ENCODE measurements around the gene CFH. TPM values are rescaled to one million over a fixed set of nuclear protein-coding genes. Genes with fewer than 3 reads are reported as not detected.

CFH gene
- total RNA-seq, 1 donor from 2014 or later, result not detected

GRCh38 chr1:196654271-196654670, 2.4 kb downstream of the CFH start:
- peaks cover 3% of the 10 kb centered on the region for H3K4me1 Mint-ChIP-seq (ENCODE audit: low read depth)
- H3K4me3 Mint-ChIP-seq (ENCODE audit: low read depth), result no peak overlapping the region
- H3K36me3 Mint-ChIP-seq (ENCODE audit: insufficient read depth), result no peaks in the 10 kb centered on the region
- H3K9me3 Mint-ChIP-seq (ENCODE audit: low read depth), result no peaks in the 10 kb centered on the region
- no peak overlapping the region for H3K27ac Mint-ChIP-seq
- no peak for TF ChIP-seq CTCF (IDR thresholded peaks at IDR 0.05; ENCODE audit: unreplicated experiment)
- no peak for DNase-seq (ENCODE audit: low spot score, unreplicated experiment)
- no peaks in the 10 kb centered on the region for H3K27me3 Mint-ChIP-seq

GRCh38 chr1:196655071-196655470, 3.2 kb downstream of the CFH start:
- TF ChIP-seq CTCF (IDR thresholded peaks at IDR 0.05; ENCODE audit: unreplicated experiment), result no peak
- Mint-ChIP-seq H3K4me1 (ENCODE audit: low read depth) (peaks cover 3% of the 10 kb centered on the region), H3K27ac (no peak overlapping the region), H3K4me3 (ENCODE audit: low read depth) (no peak overlapping the region), H3K9me3 (ENCODE audit: low read depth) (no peaks in the 10 kb centered on the region), H3K36me3 (ENCODE audit: insufficient read depth) (no peaks in the 10 kb centered on the region), H3K27me3 (no peaks in the 10 kb centered on the region)
- DNase-seq (ENCODE audit: low spot score, unreplicated experiment), result no peak

GRCh38 chr1:196655494-196655893, 3.7 kb downstream of the CFH start:
- Mint-ChIP-seq H3K27me3 (no peaks in the 10 kb centered on the region), H3K36me3 (ENCODE audit: insufficient read depth) (no peaks in the 10 kb centered on the region), H3K4me3 (ENCODE audit: low read depth) (no peak overlapping the region), H3K4me1 (ENCODE audit: low read depth) (peaks cover 6% of the 10 kb centered on the region), H3K9me3 (ENCODE audit: low read depth) (no peaks in the 10 kb centered on the region), H3K27ac (no peak overlapping the region)
- no peak for TF ChIP-seq CTCF (IDR thresholded peaks at IDR 0.05; ENCODE audit: unreplicated experiment)
- no peak for DNase-seq (ENCODE audit: low spot score, unreplicated experiment)

- no peaks in the 10 kb centered on the region for H3K9me3 Mint-ChIP-seq (ENCODE audit: low read depth)
- no peak overlapping the region for H3K4me3 Mint-ChIP-seq (ENCODE audit: low read depth)
- H3K36me3 Mint-ChIP-seq (ENCODE audit: insufficient read depth), result no peaks in the 10 kb centered on the region
- TF ChIP-seq CTCF (IDR thresholded peaks at IDR 0.05; ENCODE audit: unreplicated experiment), result no peak
- peaks cover 15% of the 10 kb centered on the region for H3K4me1 Mint-ChIP-seq (ENCODE audit: low read depth)
- no peaks in the 10 kb centered on the region for H3K27me3 Mint-ChIP-seq
- DNase-seq (ENCODE audit: low spot score, unreplicated experiment), result no peak
- no peak overlapping the region for H3K27ac Mint-ChIP-seq
Measured at GRCh38 chr1:196659471-196659870, 7.6 kb downstream of the CFH start.

- DNase-seq (ENCODE audit: low spot score, unreplicated experiment), result no peak
- TF ChIP-seq CTCF (IDR thresholded peaks at IDR 0.05; ENCODE audit: unreplicated experiment), result no peak
- no peak overlapping the region for H3K4me3 Mint-ChIP-seq (ENCODE audit: low read depth)
Measured at GRCh38 chr1:196660272-196660671, 8.4 kb downstream of the CFH start.

More at GRCh38 chr1:196660272-196660671, 8.4 kb downstream of the CFH start:
- no peaks in the 10 kb centered on the region for H3K36me3 Mint-ChIP-seq (ENCODE audit: insufficient read depth)
- no peak overlapping the region for H3K27ac Mint-ChIP-seq
- H3K9me3 Mint-ChIP-seq (ENCODE audit: low read depth), result no peaks in the 10 kb centered on the region
- H3K4me1 Mint-ChIP-seq (ENCODE audit: low read depth), result peaks cover 15% of the 10 kb centered on the region
- H3K27me3 Mint-ChIP-seq, result no peaks in the 10 kb centered on the region

Measured in progenitor cell of endocrine pancreas (in vitro differentiated cells).